Suprapubic skin (tissue), 4 donors: ENCODE data around the gene RPS3A.

ENCODE experiments used
- CTCF ChIP-seq, 2 donors: fragments of 200-600 bp in 1 of 2; fragments of 450-650 bp in 1 of 2; sonication (generic) in 1 of 2; IDR thresholded peaks; one replicate each; pipeline ENCODE4 v1.5.1; 2016 to 2019; ENCODE audit warnings: antibody characterized with exemption in 2 of 2, mild to moderate bottlenecking in 1 of 2, moderate library complexity in 1 of 2
- POLR2A ChIP-seq, 2 donors: fragments of 450-650 bp; IDR thresholded peaks; one replicate each; pipeline ENCODE4 v1.6.1; 2017; ENCODE audit warnings: antibody characterized with exemption in 2 of 2, mild to moderate bottlenecking in 2 of 2, moderate library complexity in 2 of 2
- POLR2AphosphoS5 ChIP-seq, 3 donors: sonication (generic); formaldehyde crosslinking; IDR thresholded peaks; one replicate each; pipeline ENCODE4 v1.6.1; 2017; ENCODE audit warnings: antibody characterized with exemption in 3 of 3

- TF ChIP-seq POLR2A (IDR thresholded peaks at IDR 0.05), result no peak
- no peak for TF ChIP-seq CTCF (IDR thresholded peaks at IDR 0.05)
- no peak for TF ChIP-seq POLR2AphosphoS5 (IDR thresholded peaks at IDR 0.05)
Observed at GRCh38 chr4:151100531-151100930, 1.1 kb downstream of the RPS3A start.
